GM12878 (cell line): Measurements from ENCODE around the gene HSF2BP. TPM values are rescaled to one million over a fixed set of nuclear protein-coding genes. Genes with fewer than 3 reads are reported as not detected.

Experiments used
- ATAC-seq: fragments of 200-7000 bp; cut with Tn5 transposase; 3 replicates; pipeline ENCODE4 v1.9.1; 2020; ENCODE audit warnings: mild to moderate bottlenecking, moderate library complexity
- BruUV-seq: library from RNA; stranded (reverse); fragments of 400-500 nt; replicated peaks from 2 replicates; lab custom pipeline; 2021; lab: Mats Ljungman, UMichigan
- CTCF ChIA-PET: fragments of 300-600 bp; sonication (Branson Sonifier 250); formaldehyde crosslinking; extraction: SDS; loops from one replicate; lab custom pipeline; 2021; ENCODE audit warnings: inconsistent platforms; lab: Yijun Ruan, JAX
- POLR2A ChIA-PET: fragments of 350-600 bp; formaldehyde crosslinking; extraction: SDS; loops from one replicate; lab custom pipeline; 2021; ENCODE audit warnings: inconsistent platforms; lab: Charles Lee
- RAD21 ChIA-PET: fragments of 300-600 bp; sonication (Branson Sonifier 250); formaldehyde crosslinking; loops from one replicate; lab custom pipeline; 2023; ENCODE audit warnings: antibody characterized with exemption; ENCODE audit not compliant: unreplicated experiment; lab: Charles Lee
- SMC1A ChIA-PET: fragments of 300-600 bp; sonication (Branson Sonifier 250); formaldehyde crosslinking; loops from one replicate; lab custom pipeline; 2023; ENCODE audit not compliant: unreplicated experiment, uncharacterized antibody; lab: Charles Lee
- DNase-seq: peaks from one replicate; pipeline ENCODE4 v3.0.0-alpha.2; 2011; ENCODE audit warnings: low read depth, low spot score
- FAIRE-seq: peaks from 3 replicates; lab custom pipeline; 2011; peaks lifted over from hg19 to GRCh38; lab: Jason Lieb, UNC
- H2AFZ ChIP-seq: 2 replicates; pipeline ENCODE4 v1.6.0; 2011; ENCODE audit warnings: low read depth, low read length, control low read depth; ENCODE audit not compliant: control insufficient read depth
- H3K27ac ChIP-seq: 2 replicates; pipeline ENCODE4 v1.5.1; 2011; ENCODE audit warnings: control low read depth; ENCODE audit not compliant: control insufficient read depth, insufficient read depth
- H3K27me3 ChIP-seq, 2 experiments: replicated peaks in 1 of 2; 2 replicates each; pipeline versions ENCODE4 v1.6.0 to v1.6.1; 2011; ENCODE audit warnings: low read length in 1 of 2; ENCODE audit not compliant: control insufficient read depth in 2 of 2, insufficient read depth in 2 of 2
- H3K36me3 ChIP-seq, 2 experiments: 2 replicates each; pipeline ENCODE4 v1.5.1; 2011; ENCODE audit warnings: low read length in 1 of 2; ENCODE audit not compliant: control insufficient read depth in 2 of 2, insufficient read depth in 2 of 2
- H3K4me1 ChIP-seq: 2 replicates; pipeline ENCODE4 v1.6.1; 2011; ENCODE audit warnings: mild to moderate bottlenecking, low read length, moderate library complexity, mixed read lengths; ENCODE audit not compliant: control insufficient read depth, insufficient read depth
- H3K4me2 ChIP-seq: 2 replicates; pipeline ENCODE4 v1.6.0; 2011; ENCODE audit warnings: control low read depth; ENCODE audit not compliant: control insufficient read depth, insufficient read depth
- H3K4me3 ChIP-seq: fragments of 200-600 bp; sonication (generic); 2 replicates; pipeline ENCODE4 v1.5.1; 2016
- H3K79me2 ChIP-seq: 2 replicates; pipeline ENCODE4 v1.6.0; 2011; ENCODE audit warnings: low read length; ENCODE audit not compliant: control insufficient read depth, insufficient read depth
- H3K9ac ChIP-seq: 2 replicates; pipeline ENCODE4 v1.8.0; 2011; ENCODE audit warnings: low read length, control low read depth, mixed read lengths; ENCODE audit not compliant: control insufficient read depth, insufficient read depth
- H3K9me3 ChIP-seq: replicated peaks from 3 replicates; pipeline ENCODE4 v1.5.1; 2011; ENCODE audit warnings: mild to moderate bottlenecking, low read length; ENCODE audit not compliant: control insufficient read depth, insufficient read depth
- H4K20me1 ChIP-seq: 2 replicates; pipeline ENCODE4 v1.6.0; 2011; ENCODE audit not compliant: control insufficient read depth, insufficient read depth
- ELK1 ChIP-seq: IDR thresholded peaks from 2 replicates; pipeline ENCODE4 v1.6.1; 2012; ENCODE audit warnings: low read depth, low read length, improper control_type of control experiment
- HDAC6 ChIP-seq: fragments of 200-600 bp; sonication (generic); IDR thresholded peaks from one replicate; pipeline ENCODE4 v1.8.0; 2017; ENCODE audit warnings: antibody characterized with exemption; ENCODE audit not compliant: unreplicated experiment
- PAX5 ChIP-seq: IDR thresholded peaks from 2 replicates; pipeline ENCODE4 v1.6.1; 2011; ENCODE audit warnings: low read depth, low read length, borderline replicate concordance
- RFX5 ChIP-seq: IDR thresholded peaks from 2 replicates; pipeline ENCODE4 v1.6.1; 2011; ENCODE audit warnings: low read depth, low read length, improper control_type of control experiment
- SMC3 ChIP-seq: IDR thresholded peaks from 2 replicates; pipeline ENCODE4 v1.6.1; 2011; ENCODE audit warnings: low read length, improper control_type of control experiment, borderline replicate concordance
- USF1 ChIP-seq: IDR thresholded peaks from 2 replicates; pipeline ENCODE4 v1.6.1; 2011; ENCODE audit warnings: borderline replicate concordance, low read depth, mild to moderate bottlenecking, moderate library complexity, mixed read lengths, low read length; ENCODE audit not compliant: insufficient read depth; ENCODE audit errors: extremely low read length
- WGBS: methylation state at CpG from one replicate; pipeline ENCODE4 v1.1.6; 2016; ENCODE audit warnings: low lambda C conversion rate; ENCODE audit not compliant: insufficient replicate concordance, insufficient coverage; ENCODE audit errors: missing lambda C conversion rate; 5-methylcytosine and 5-hydroxymethylcytosine counted together
- in situ Hi-C: fragments of 300-500 bp; cut with MboI; formaldehyde crosslinking; loops from 9 replicates; pipeline ENCODE4 v1.14.3; 2018; ENCODE audit warnings: mixed read lengths
- intact Hi-C: fragments of 100-400 bp; cut with micrococcal nuclease; formaldehyde crosslinking; loops from one replicate; pipeline ENCODE4 v1.14.2; 2022; ENCODE audit not compliant: unreplicated experiment
- polyA plus RNA-seq, 11 experiments: library from polyadenylated mRNA; depleted of rRNA in 4 of 11; unstranded in 6 of 11; stranded (reverse) in 5 of 11; fragments of >200 nt; fragmentation: Nextera tagmentation in 4 of 11; fragmentation: Illumina TruSeq in 1 of 11; extraction: Ambion mirVana in 4 of 11; extraction: Trizol in 1 of 11; gene quantifications; 1 replicate in 1 of 11; 2 replicates in 10 of 11; pipeline versions ENCODE4 v1.2.1 to v1.2.3, GENCODE V29; 2011 to 2016; ENCODE audit warnings: inconsistent platforms in 2 of 11, missing spikeins in 2 of 11, low read depth in 1 of 11
- total RNA-seq, 4 experiments: library from RNA; depleted of rRNA in 3 of 4; stranded (reverse); fragments of >200 nt in 3 of 4; fragmentation: Illumina TruSeq in 1 of 4; extraction: Trizol in 1 of 4; gene quantifications; 2 replicates each; pipeline versions ENCODE4 v1.2.1 to v1.2.3, GENCODE V29; 2013 to 2021

HSF2BP gene
- total and polyA plus RNA-seq, 10 of the 15 experiments (the other 5 are each of a cell fraction or from before 2014, with no cell fraction given) = 0.07 to 0.81 (median 0.35) TPM

GRCh38 chr21:43602266-43603232 lies 56.7 kb downstream of the HSF2BP start:
- H3K4me3 ChIP-seq = no peak overlapping the region
- CTCF ChIA-PET = interaction anchor here (0.9 to 3.2 kb wide), 2 partner anchors 9 to 47 kb away, joined by 4 to 23 read pairs; no protein-coding TSS in a partner anchor

More at GRCh38 chr21:43602266-43603232, 56.7 kb downstream of the HSF2BP start:
- H3K4me1 ChIP-seq = no peaks in the 10 kb centered on the region
- no peak overlapping the region for H3K27ac ChIP-seq
- ATAC-seq (no peak), FAIRE-seq (no peak), DNase-seq (no peak)
- H3K9me3 ChIP-seq = no peaks in the 10 kb centered on the region
- H2AFZ ChIP-seq = no peak overlapping the region
- WGBS = 32% methylated on average over 13 of the region's 13 CpGs
- no peaks in the 10 kb centered on the region for H4K20me1 ChIP-seq
- no peak overlapping the region for H3K9ac ChIP-seq
- BruUV-seq = no TSS peak
- ChIA-PET SMC1A (interaction anchor here (1.0 kb wide), 1 partner anchor 43 kb away, joined by 3 read pairs; no protein-coding TSS in a partner anchor), RAD21 (no interaction called here), POLR2A (no interaction called here)
- in situ Hi-C loops = no loop called here
- H3K36me3 ChIP-seq = no peaks in the 10 kb centered on the region
- H3K4me2 ChIP-seq = no peak overlapping the region
- intact Hi-C loops = no loop called here
- H3K27me3 ChIP-seq = no peaks in the 10 kb centered on the region
- H3K79me2 ChIP-seq = no peaks in the 10 kb centered on the region
- TF ChIP-seq USF1 (no peak), SMC3 (no peak), RFX5 (no peak), HDAC6 (no peak), PAX5 (no peak), ELK1 (no peak)
